ENCODE data around the gene STMN1. TPM values are rescaled to one million over a fixed set of nuclear protein-coding genes. Genes with fewer than 3 reads are reported as not detected.

Gene STMN1
- total and polyA plus RNA-seq, 7 donors, result 30.7 to 175 (median 37.5) TPM

- peaks cover 0 to 12% (median 4%) of the 10 kb centered on the region in 3 donors for H3K27me3 ChIP-seq
- intact Hi-C loops (cut with DNase I), result no loop called here
- H3K9me3 ChIP-seq, result no peaks in the 10 kb centered on the region
- H3K4me1 ChIP-seq, result peaks cover 0 to 22% (median 13%) of the 10 kb centered on the region in 4 donors
- no peaks in the 10 kb centered on the region for H3K36me3 ChIP-seq
- WGBS, 2 donors, result 95 to 96% methylated on average over 5 of the region's 5 CpGs
- DNase-seq, result no peak
- no peak overlapping the region for H3K4me3 ChIP-seq
- no peak overlapping the region for H3K27ac ChIP-seq
- no peak for TF ChIP-seq POLR2A (IDR thresholded peaks at IDR 0.05)
- no peak for TF ChIP-seq POLR2AphosphoS5 (IDR thresholded peaks at IDR 0.05)
Measured at GRCh38 chr1:25927521-25928265, 21.5 kb upstream of the STMN1 start.

GRCh38 chr1:25926731-25927496 lies 20.7 kb upstream of the STMN1 start:
- intact Hi-C loops (cut with DNase I), result no loop called here
- 75 to 83% methylated on average over 13 of the region's 13 CpGs for WGBS, 2 donors
- no peak for DNase-seq
- no peak for TF ChIP-seq CTCF (IDR thresholded peaks at IDR 0.05)
- TF ChIP-seq POLR2AphosphoS5 (IDR thresholded peaks at IDR 0.05), result no peak
- TF ChIP-seq EP300 (IDR thresholded peaks at IDR 0.05), result no peak
- TF ChIP-seq POLR2A (IDR thresholded peaks at IDR 0.05), result no peak
- Histone ChIP-seq H3K4me3 (no peak overlapping the region), H3K36me3 (no peaks in the 10 kb centered on the region), H3K4me1 (peaks cover 0 to 30% (median 20%) of the 10 kb centered on the region in 4 donors), H3K9me3 (no peaks in the 10 kb centered on the region), H3K27me3 (peaks cover 0 to 20% (median 4%) of the 10 kb centered on the region in 3 donors), H3K27ac (no peak overlapping the region)

GRCh38 chr1:25924454-25924853 lies 18.2 kb upstream of the STMN1 start:
- intact Hi-C loops (cut with DNase I), result no loop called here
- Histone ChIP-seq H3K9me3 (no peaks in the 10 kb centered on the region), H3K4me3 (no peak overlapping the region), H3K36me3 (no peaks in the 10 kb centered on the region), H3K27ac (no peak overlapping the region), H3K4me1 (peaks cover 0 to 31% (median 20%) of the 10 kb centered on the region in 4 donors), H3K27me3 (peaks cover 0 to 22% (median 4%) of the 10 kb centered on the region in 3 donors)
- WGBS, 2 donors, result 13 to 45% methylated on average over 2 of the region's 2 CpGs
- no peak for TF ChIP-seq POLR2A (IDR thresholded peaks at IDR 0.05)
- no peak for TF ChIP-seq POLR2AphosphoS5 (IDR thresholded peaks at IDR 0.05)
- no peak for TF ChIP-seq EP300 (IDR thresholded peaks at IDR 0.05)
- no peak for TF ChIP-seq CTCF (IDR thresholded peaks at IDR 0.05)
- no peak for DNase-seq

GRCh38 chr1:25922971-25923552 lies 16.8 kb upstream of the STMN1 start:
- H3K27ac ChIP-seq, result peak overlapping the region; percentile 68 to 83 (median 74)
- peaks cover 0 to 22% (median 4%) of the 10 kb centered on the region in 3 donors for H3K27me3 ChIP-seq
- intact Hi-C loops (cut with DNase I), result no loop called here
- DNase-seq, result peak; percentile 68
- TF ChIP-seq CTCF (IDR thresholded peaks at IDR 0.05), result no peak
- no peak for TF ChIP-seq POLR2A (IDR thresholded peaks at IDR 0.05)
- peak; percentile 13 to 38 (median 26) for TF ChIP-seq POLR2AphosphoS5 (IDR thresholded peaks at IDR 0.05)
- TF ChIP-seq EP300 (IDR thresholded peaks at IDR 0.05), result no peak
- 1 to 3% methylated on average over 32 of the region's 32 CpGs for WGBS, 2 donors
- H3K9me3 ChIP-seq, result no peaks in the 10 kb centered on the region
- peaks cover 0 to 31% (median 20%) of the 10 kb centered on the region in 4 donors for H3K4me1 ChIP-seq
- peak overlapping the region; percentile 36 to 60 (median 52) for H3K4me3 ChIP-seq
- H3K36me3 ChIP-seq, result no peaks in the 10 kb centered on the region
